HG03039 (cell line): Measurements from ENCODE around the gene GAREM1.

Experiments
- ATAC-seq: cut with Tn5 transposase; IDR thresholded peaks from one replicate; pipeline ENCODE4 v1.9.1; 2021; ENCODE audit warnings: mild to moderate bottlenecking, moderate library complexity; ENCODE audit not compliant: unreplicated experiment

The GAREM1 gene

GRCh38 chr18:32427084-32427900, 43.4 kb downstream of the GAREM1 start:
- no peak for ATAC-seq

DNA sequence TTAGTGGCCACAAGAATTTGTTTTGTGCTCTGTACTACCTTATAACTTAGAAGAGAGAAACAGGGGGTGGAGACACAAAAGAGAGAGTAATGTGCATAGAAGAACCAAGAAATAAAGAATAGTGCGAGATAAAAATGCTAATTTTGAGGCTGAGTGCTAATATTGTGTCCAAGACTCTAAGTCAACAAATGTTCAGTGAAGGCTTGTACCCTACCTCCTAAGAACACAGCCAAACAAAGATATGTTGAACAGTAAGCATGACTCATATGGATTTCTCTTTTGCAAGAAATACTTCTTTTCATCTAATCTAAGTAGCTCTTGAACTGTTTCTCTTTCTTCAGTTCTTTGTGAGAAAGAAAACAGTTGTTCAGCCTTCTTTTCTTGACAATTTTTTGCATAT, 45.2 kb downstream of the GAREM1 start:
- ATAC-seq = no peak

DNA sequence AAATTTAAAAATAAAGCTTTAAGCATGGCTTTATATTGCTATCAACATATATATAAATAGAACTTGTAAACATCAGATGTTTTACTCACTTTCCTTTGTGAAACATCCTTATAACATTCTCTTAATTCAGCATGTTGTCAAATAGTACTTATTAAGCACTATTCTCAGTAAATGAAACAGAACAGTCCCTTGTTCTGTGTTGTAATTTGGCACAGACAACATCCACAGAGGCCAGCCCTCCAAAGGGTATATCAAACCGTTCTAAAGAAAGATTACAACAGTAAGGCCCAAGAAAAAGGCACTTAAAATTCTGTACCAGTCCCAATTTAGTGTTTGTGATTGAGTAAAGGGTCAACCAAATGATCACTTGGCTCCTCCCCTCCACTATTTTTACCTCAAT, 46.0 kb downstream of the GAREM1 start:
- no peak for ATAC-seq

- no peak for ATAC-seq
These were observed 47.5 kb downstream of the GAREM1 start for GRCh38 chr18:32422978-32423740.

- no peak for ATAC-seq
These were observed 48.5 kb downstream of the GAREM1 start for GRCh38 chr18:32422201-32422600.

DNA sequence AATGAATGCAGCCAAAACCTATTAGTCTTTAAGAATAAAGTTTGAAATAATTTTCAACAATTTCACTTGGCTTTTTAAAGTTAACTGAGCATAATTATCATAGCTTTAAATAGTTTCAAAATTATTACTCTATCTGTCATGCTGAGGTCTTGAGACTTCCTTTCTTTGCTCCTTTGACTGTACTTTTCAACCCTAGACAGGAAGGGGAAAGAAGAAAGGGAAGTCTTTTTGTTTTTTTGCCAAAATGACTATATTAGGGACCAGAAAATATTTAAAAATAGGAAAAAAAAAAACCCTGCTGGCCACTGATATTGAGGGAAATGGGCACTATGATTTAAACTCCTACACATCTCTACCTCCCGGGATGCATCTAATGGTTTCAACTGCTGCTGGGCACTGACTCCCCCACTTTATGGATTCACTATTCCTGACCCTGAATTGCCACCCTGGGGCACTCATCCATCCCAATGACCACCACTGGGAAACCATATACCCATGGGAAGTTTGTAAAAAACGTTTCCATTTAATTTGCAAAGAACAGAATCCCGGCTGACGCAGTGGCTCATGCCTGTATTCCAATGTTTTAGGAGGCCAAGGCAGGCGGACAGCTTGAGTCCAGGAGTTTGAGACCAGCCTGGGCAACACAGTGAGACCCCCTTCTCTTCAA, 50.5 kb downstream of the GAREM1 start:
- ATAC-seq = no peak

- ATAC-seq = no peak
These were observed 52.5 kb downstream of the GAREM1 start for GRCh38 chr18:32418148-32418547.

DNA sequence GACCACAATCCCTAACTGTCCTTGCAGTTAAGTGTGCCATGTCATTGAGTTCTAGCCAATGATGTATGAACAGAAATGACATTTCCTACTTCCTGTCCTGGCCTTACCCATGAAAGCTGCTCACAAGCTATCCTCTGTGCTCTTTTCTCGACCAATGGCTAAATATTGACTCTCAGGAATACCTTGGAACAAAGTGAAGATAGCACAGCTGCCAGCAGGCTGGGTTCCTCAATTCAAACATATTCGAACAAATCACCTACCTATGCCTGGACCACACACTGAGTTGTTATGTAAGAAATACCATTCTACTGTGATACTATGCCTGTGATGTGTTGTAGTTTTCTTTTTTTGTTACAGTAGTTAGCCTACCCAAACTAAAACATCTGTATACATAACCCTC, 65.1 kb downstream of the GAREM1 start:
- no peak for ATAC-seq

DNA sequence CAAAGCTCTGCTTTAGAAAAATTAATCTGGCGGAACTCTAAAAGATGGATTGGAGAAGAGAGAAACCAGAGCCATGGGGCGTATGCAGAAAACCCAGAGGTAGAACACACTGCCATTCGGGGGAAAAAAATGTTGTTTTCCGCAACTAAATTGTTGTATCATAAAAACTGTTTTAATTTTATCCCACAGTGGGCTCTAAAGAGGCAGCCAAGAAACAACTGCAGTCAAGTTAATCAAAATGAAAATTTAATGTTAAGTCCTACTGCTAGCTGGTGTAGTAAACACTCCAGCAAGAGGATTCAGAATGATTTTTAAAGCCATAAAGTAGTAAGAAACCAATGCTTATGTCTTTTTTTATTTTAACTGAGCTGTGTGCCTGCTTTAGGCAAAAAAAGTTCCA, 69.1 kb downstream of the GAREM1 start:
- no peak for ATAC-seq

- ATAC-seq = no peak
These were observed 77.3 kb downstream of the GAREM1 start for GRCh38 chr18:32393407-32393806.

DNA sequence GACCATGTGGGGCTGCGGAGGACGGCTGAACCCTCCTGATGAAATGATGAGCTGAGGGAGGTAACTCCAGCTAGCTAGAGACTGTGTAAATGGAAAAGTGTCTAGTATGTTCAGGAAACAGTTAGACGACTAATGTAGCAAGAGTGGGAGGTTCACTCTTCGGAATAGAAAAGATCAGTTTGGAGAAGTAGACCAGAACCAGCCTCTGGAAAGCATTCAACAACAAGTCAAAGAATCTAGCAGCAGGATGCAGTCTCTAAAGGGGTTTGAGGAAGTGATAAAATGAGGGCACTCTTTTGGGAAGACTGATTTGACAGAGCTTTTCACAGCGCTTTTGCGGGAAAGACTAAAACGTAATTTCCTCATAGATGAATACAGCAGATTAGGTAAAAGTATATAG, 79.6 kb downstream of the GAREM1 start:
- no peak for ATAC-seq

DNA sequence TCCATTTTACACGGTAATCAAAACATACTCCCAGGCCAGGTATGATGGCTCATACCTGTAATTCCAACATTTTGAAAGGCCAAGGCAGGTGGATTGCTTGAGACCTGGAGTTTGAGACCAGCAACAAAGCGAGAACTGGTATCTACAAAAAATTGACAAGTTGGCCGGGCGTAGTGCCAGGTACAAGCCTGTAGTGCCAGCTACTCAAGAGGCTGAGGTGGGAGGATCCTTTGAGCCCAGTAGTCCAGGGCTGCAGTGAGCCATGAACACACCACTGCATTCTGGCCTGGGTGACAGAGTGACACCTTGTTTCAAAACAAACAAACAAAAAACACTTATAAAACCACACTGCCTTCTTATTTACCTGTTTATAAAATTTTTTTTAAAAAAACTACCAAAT, 80.8 kb downstream of the GAREM1 start:
- no peak for ATAC-seq

- no peak for ATAC-seq
These were observed 81.5 kb downstream of the GAREM1 start for GRCh38 chr18:32389191-32389590.

GRCh38 chr18:32386471-32386870, 84.2 kb downstream of the GAREM1 start:
- no peak for ATAC-seq

GRCh38 chr18:32383050-32383819, 87.4 kb downstream of the GAREM1 start:
- ATAC-seq = no peak

DNA sequence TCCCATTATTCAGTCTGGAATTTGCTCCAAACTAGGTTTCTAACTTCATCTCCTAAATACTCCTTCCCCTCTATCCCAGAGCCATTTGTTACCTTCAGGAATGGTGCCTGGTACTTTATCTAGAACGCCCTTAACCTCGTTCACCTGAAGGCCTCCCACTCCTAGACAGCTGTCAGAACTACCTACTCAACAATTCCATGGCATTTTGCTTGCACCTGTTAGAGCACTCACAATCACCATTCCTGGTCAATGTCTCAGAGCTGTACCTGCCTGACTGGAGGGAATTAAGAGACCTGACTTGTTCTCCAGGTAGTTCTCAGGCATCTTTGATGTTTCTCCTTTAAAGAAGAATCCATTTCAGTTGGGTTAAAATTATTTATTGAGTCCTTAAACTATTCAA, 88.9 kb downstream of the GAREM1 start:
- no peak for ATAC-seq

- no peak for ATAC-seq
These were observed 90.1 kb downstream of the GAREM1 start for GRCh38 chr18:32380559-32380958.

DNA sequence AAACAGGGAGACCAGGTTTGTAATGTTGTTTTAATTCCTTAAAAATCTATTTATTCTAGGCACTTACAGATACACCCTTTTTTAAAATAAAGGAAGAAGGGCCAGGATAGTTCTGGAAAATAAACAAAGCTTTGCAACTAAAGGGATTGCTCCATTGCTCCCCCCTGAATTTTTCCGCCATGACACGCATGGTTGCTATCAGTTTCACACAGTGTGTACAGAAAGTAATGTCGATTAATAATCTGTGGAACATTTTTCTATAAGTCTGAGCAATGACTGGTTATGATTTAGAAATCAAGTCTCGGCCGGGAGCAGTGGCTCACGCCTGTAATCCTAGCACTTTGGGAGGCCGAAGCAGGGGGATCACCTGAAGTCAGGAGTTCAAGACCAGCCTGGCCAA, 90.8 kb downstream of the GAREM1 start:
- ATAC-seq = no peak

DNA sequence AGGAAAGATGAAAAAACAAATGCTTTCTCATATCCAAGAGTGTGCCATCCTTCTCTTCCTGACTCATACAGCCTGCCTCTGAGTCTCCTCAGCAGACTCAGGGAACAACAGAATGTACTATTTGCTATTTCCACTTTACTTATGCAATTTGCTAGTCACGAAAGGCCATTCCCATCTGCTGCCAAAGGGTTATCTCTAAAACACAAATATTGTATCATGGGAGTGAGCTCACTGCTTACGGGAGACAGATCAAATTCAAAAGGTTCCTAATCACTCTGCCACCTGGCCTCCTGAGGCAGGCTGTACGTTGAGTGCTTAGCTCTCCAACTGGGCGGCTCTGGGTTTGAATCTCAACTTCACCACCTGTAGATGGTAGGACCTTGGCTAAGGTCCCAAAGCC, 92.0 kb downstream of the GAREM1 start:
- ATAC-seq = no peak

DNA sequence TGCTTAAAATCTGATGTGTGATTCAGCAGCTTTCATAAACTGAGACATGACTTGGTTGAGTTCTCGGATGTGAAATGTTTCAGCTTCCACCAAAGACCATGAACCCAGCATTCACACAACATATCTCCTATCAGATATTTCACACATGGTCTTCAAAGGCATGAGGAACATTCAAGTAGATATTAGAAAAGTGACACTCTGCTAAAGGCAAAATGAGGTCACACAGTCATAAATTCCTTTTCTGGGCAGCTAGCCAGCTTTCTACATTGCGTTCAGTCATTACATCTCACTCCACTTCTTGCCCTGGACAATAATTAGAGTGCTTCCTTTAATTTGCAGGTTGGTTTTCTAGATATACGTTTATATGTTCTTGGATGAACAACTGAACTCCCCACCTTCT, 96.7 kb downstream of the GAREM1 start:
- no peak for ATAC-seq

GRCh38 chr18:32373505-32373904, 97.2 kb downstream of the GAREM1 start:
- ATAC-seq = no peak
